DND-41 (cell line): ENCODE results near the gene MRPS26.

Source experiments
- CTCF ChIP-seq: IDR thresholded peaks from 2 replicates; pipeline ENCODE4 v1.5.1; 2012; ENCODE audit warnings: borderline replicate concordance, low read length, moderate library complexity, mild to moderate bottlenecking; ENCODE audit not compliant: poor library complexity, severe bottlenecking; ENCODE audit errors: extremely low read depth
- EZH2 ChIP-seq: IDR thresholded peaks from 3 replicates; pipeline ENCODE4 v1.6.1; 2012; ENCODE audit warnings: borderline replicate concordance, low read depth, mild to moderate bottlenecking, moderate library complexity, low read length, inconsistent platforms; ENCODE audit not compliant: severe bottlenecking

- no peak for TF ChIP-seq EZH2
- TF ChIP-seq CTCF = no peak
Measured at GRCh38 chr20:3088031-3088430, 42.2 kb downstream of the MRPS26 start.
